ENCODE data around the gene AIMP1. TPM values are rescaled to one million over a fixed set of nuclear protein-coding genes. Genes with fewer than 3 reads are reported as not detected.

AIMP1 gene
- total RNA-seq, 3 donors from 2014 or later, result 42.6 to 51.9 (median 46.9) TPM

GRCh38 chr4:106338671-106339070 is 22.3 kb downstream of the AIMP1 start:
- H3K4me1 ChIP-seq (ENCODE audit: low read depth), result no peaks in the 10 kb centered on the region
- peaks cover 5% of the 10 kb centered on the region for H3K36me3 ChIP-seq (ENCODE audit: low read depth)
- intact Hi-C loops (cut with DNase I, micrococcal nuclease), result no loop called here
- no peak for TF ChIP-seq CTCF (IDR thresholded peaks at IDR 0.05)
- ATAC-seq (no peak), DNase-seq (peak in 1 of 3 donors; percentile 25)
- peaks cover 3% of the 10 kb centered on the region for H3K9me3 ChIP-seq
- H3K4me3 ChIP-seq, result no peak overlapping the region

GRCh38 chr4:106339431-106339830 is 23.1 kb downstream of the AIMP1 start:
- Histone ChIP-seq H3K4me3 (no peak overlapping the region), H3K4me1 (ENCODE audit: low read depth) (no peaks in the 10 kb centered on the region), H3K36me3 (ENCODE audit: low read depth) (no peaks in the 10 kb centered on the region), H3K9me3 (peaks cover 3% of the 10 kb centered on the region)
- intact Hi-C loops (cut with DNase I, micrococcal nuclease), result no loop called here
- TF ChIP-seq CTCF (IDR thresholded peaks at IDR 0.05), result no peak
- DNase-seq, result no peak
- no peak for ATAC-seq

- H3K9me3 ChIP-seq, result peaks cover 3% of the 10 kb centered on the region
- intact Hi-C loops (cut with DNase I, micrococcal nuclease), result no loop called here
- H3K4me3 ChIP-seq, result no peak overlapping the region
- H3K4me1 ChIP-seq (ENCODE audit: low read depth), result no peaks in the 10 kb centered on the region
- no peaks in the 10 kb centered on the region for H3K36me3 ChIP-seq (ENCODE audit: low read depth)
- DNase-seq, result no peak
- ATAC-seq, result no peak
- no peak for TF ChIP-seq CTCF (IDR thresholded peaks at IDR 0.05)
Observed at GRCh38 chr4:106340774-106341173, 24.4 kb downstream of the AIMP1 start.

GRCh38 chr4:106343865-106344646 is 27.7 kb downstream of the AIMP1 start:
- TF ChIP-seq CTCF (IDR thresholded peaks at IDR 0.05), result no peak
- no peak for DNase-seq
- no peaks in the 10 kb centered on the region for H3K9me3 ChIP-seq
- H3K4me3 ChIP-seq, result no peak overlapping the region
- no peaks in the 10 kb centered on the region for H3K4me1 ChIP-seq (ENCODE audit: low read depth)
- intact Hi-C loops (cut with DNase I, micrococcal nuclease), result no loop called here
- ATAC-seq, result no peak
- H3K36me3 ChIP-seq (ENCODE audit: low read depth), result no peaks in the 10 kb centered on the region

- DNase-seq, result no peak
- H3K4me1 ChIP-seq (ENCODE audit: low read depth), result no peaks in the 10 kb centered on the region
- intact Hi-C loops (cut with DNase I, micrococcal nuclease), result no loop called here
- no peak for TF ChIP-seq CTCF (IDR thresholded peaks at IDR 0.05)
- H3K9me3 ChIP-seq, result no peaks in the 10 kb centered on the region
- H3K4me3 ChIP-seq, result no peak overlapping the region
- ATAC-seq, result no peak
- no peaks in the 10 kb centered on the region for H3K36me3 ChIP-seq (ENCODE audit: low read depth)
Observed at GRCh38 chr4:106344647-106344970, 28.3 kb downstream of the AIMP1 start.

- DNase-seq (no peak), ATAC-seq (no peak)
- Histone ChIP-seq H3K4me3 (no peak overlapping the region), H3K4me1 (ENCODE audit: low read depth) (no peaks in the 10 kb centered on the region), H3K9me3 (no peaks in the 10 kb centered on the region), H3K36me3 (ENCODE audit: low read depth) (no peaks in the 10 kb centered on the region)
- intact Hi-C loops (cut with DNase I, micrococcal nuclease), result no loop called here
- no peak for TF ChIP-seq CTCF (IDR thresholded peaks at IDR 0.05)
Observed at GRCh38 chr4:106347167-106347566, 30.8 kb downstream of the AIMP1 start.

All from mucosa of descending colon (tissue), 3 donors.